Measurements from ENCODE around the gene LRRC27.

Gene LRRC27

GRCh38 chr10:132404911-132405462 lies 73.0 kb downstream of the LRRC27 start:
- CTCF ChIA-PET, result no interaction called here
- no peak for DNase-seq (ENCODE audit: low read depth, low spot score)
- no peak for TF ChIP-seq CTCF (IDR thresholded peaks at IDR 0.05; ENCODE audit: insufficient read depth, low read length, missing control alignments)
- POLR2A ChIA-PET, result no interaction called here
- no peak overlapping the region for H3K4me3 ChIP-seq (ENCODE audit: low read depth, low read length)

DNA sequence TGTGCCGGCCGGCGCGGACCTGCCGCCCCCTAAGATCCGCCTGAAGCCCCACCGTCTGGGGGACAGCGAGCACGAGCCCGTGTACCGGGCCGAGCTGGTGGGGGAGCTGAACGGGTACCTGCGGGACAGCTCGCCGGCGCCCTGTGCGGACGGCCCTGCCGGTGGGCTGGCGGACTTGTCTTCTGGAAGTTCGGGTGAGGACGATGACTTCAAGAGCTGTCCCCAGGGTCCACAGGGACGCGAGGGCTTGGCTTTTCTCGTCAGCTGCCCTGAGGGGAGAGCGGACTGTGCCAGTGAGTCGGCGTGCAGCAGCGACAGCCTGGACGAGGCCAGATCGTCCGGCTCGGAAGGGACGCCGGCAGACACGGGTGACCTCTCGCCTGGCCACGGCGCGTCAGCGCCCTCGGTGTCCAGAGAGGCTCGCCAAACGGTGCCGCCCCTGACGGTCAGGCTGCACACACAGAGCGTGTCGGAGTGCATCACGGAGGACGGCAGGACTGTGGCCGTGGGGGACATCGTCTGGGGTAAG lies 73.5 kb downstream of the LRRC27 start:
- H3K4me3 ChIP-seq (ENCODE audit: low read depth, low read length), result no peak overlapping the region
- TF ChIP-seq CTCF (IDR thresholded peaks at IDR 0.05; ENCODE audit: insufficient read depth, low read length, missing control alignments), result no peak
- ChIA-PET POLR2A (no interaction called here), CTCF (no interaction called here)
- DNase-seq (ENCODE audit: low read depth, low spot score), result no peak

DNA sequence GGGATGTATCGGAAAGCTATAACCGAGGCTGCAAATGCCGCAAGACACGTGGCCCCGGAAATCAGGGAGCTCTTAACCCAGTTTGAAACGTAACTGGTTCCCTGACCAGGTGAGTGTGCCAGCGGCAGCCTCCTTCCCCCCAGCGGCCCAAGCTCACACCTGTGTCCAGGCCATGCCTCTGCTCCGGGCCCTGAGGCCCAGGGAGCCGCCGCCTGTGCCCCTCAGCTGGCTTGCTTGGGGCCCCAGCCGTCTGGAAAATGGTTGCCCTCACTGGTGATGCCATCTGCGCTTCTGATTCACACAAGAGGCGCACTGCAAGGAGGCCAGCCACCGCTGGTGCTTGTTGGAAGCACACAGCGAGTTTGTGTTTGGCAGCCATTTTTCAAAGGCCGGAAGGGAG lies 74.2 kb downstream of the LRRC27 start:
- POLR2A ChIA-PET, result no interaction called here
- H3K4me3 ChIP-seq (ENCODE audit: low read depth, low read length), result no peak overlapping the region
- no peak for TF ChIP-seq CTCF (IDR thresholded peaks at IDR 0.05; ENCODE audit: insufficient read depth, low read length, missing control alignments)
- CTCF ChIA-PET, result no interaction called here
- DNase-seq (ENCODE audit: low read depth, low spot score), result no peak

DNA sequence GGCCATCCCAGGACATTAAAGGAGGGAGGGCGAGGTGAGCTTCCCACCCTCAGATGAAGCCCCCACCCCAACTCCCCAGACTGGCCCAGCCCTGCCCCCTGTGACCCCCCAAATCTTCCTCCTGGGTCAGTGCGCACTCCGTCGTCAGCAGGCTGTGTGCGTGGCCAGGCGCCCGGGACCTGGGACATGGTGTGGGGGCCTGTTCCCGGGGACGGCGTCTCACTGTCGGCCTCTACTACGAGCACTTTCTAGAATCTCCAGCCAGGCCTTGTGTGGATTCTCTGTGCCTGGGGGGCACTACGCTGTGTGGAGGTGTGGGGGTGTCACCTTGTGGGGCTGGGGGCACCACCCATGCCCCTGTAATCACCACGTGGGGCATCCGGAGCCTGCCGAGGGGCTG lies 74.8 kb downstream of the LRRC27 start:
- POLR2A ChIA-PET, result no interaction called here
- TF ChIP-seq CTCF (IDR thresholded peaks at IDR 0.05; ENCODE audit: insufficient read depth, low read length, missing control alignments), result no peak
- DNase-seq (ENCODE audit: low read depth, low spot score), result no peak
- H3K4me3 ChIP-seq (ENCODE audit: low read depth, low read length), result no peak overlapping the region
- CTCF ChIA-PET, result no interaction called here

GRCh38 chr10:132407243-132407746 lies 75.3 kb downstream of the LRRC27 start:
- DNase-seq (ENCODE audit: low read depth, low spot score), result no peak
- no peak for TF ChIP-seq CTCF (IDR thresholded peaks at IDR 0.05; ENCODE audit: insufficient read depth, low read length, missing control alignments)
- ChIA-PET POLR2A (no interaction called here), CTCF (no interaction called here)
- no peak overlapping the region for H3K4me3 ChIP-seq (ENCODE audit: low read depth, low read length)

DNA sequence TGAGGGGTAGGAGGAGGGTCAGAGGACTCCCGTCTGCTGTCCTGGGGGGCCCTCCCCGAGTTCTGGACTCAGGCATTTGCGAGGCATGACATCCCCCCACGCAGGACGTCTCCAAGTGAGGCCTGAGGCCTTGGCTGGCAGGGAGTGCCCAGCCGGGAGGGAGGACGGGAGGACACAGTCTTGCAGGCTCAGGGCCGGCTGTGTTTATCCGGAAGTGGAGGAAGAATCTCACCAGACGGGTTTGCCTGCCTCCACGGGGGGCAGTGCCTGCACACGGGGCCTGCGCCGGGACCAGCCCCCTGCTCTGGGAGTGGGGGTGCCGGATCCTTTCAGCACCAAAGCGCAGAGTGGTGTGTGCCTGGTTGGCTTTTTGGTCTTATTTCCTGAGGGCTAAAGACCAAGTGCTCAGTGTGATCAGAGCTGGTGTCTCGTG lies 75.9 kb downstream of the LRRC27 start:
- H3K4me3 ChIP-seq (ENCODE audit: low read depth, low read length), result no peak overlapping the region
- no peak for TF ChIP-seq CTCF (IDR thresholded peaks at IDR 0.05; ENCODE audit: insufficient read depth, low read length, missing control alignments)
- ChIA-PET POLR2A (no interaction called here), CTCF (interaction anchor here (1.2 kb wide), 1 partner anchor 10 kb away, joined by 3 read pairs; no protein-coding TSS in a partner anchor)
- no peak for DNase-seq (ENCODE audit: low read depth, low spot score)

All from AG04449 (cell line).